ENCODE results near the gene ARRDC1.
A peak's percentile ranks its signal among the peaks of the same experiment; 100 is the strongest.

The ARRDC1 gene, protein sequence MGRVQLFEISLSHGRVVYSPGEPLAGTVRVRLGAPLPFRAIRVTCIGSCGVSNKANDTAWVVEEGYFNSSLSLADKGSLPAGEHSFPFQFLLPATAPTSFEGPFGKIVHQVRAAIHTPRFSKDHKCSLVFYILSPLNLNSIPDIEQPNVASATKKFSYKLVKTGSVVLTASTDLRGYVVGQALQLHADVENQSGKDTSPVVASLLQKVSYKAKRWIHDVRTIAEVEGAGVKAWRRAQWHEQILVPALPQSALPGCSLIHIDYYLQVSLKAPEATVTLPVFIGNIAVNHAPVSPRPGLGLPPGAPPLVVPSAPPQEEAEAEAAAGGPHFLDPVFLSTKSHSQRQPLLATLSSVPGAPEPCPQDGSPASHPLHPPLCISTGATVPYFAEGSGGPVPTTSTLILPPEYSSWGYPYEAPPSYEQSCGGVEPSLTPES

DNA sequence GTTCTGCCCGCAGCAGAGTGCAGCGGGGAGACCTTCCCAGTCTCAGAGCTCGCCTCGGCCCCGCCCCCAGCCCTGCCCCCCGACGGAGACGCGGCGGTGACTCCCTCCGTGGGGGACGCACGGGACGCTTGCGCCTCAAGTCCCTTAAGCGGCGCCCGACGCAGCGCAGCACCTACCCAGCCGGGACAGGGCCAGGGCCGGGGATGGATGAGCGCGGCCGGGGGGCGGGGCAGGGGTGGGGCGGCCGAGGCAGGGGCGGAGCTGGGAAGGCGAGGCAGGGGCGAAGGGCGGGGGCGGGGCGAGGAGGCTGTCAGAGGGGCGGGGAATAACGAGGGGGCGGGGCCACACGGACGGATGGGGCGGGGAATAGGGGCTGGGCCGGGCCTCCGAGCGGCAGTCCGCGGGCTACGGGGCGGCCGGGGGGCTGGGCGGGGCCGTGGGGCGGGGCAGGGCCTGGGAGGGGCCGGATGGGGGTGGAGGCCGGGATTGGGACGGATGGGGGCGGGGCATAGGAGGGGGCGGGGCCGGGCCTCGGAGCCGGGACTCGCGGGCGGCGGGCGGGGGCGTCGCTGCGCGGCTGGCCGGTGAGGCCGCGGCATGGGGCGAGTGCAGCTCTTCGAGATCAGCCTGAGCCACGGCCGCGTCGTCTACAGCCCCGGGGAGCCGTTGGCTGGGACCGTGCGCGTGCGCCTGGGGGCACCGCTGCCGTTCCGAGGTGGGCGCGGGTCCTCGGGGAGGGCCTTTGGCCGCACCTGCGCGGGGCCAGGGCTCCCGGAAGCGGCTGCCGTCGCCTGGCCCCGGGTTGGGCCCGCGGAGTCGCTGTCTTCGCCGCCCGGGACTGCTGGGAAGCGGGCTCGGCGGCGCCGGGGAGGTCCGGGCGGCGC is at the start of gene ARRDC1:
TSS of gene ARRDC1 (plus strand) at position 566 of the 884 bp plus-strand sequence. CDS start at position 598, 32 bp downstream.
- DNase-seq (ENCODE audit: low spot score), result peak; percentile 97

GRCh38 chr9:137556069-137556838 is 49.2 kb upstream of the ARRDC1 start:
- DNase-seq (ENCODE audit: low spot score), result no peak

GRCh38 chr9:137558127-137558526 is 47.4 kb upstream of the ARRDC1 start:
- DNase-seq (ENCODE audit: low spot score), result no peak

- DNase-seq (ENCODE audit: low spot score), result no peak
Measured at GRCh38 chr9:137564134-137564533, 41.4 kb upstream of the ARRDC1 start.

GRCh38 chr9:137564817-137565411 is 40.6 kb upstream of the ARRDC1 start:
- DNase-seq (ENCODE audit: low spot score), result peak; percentile 58

- DNase-seq (ENCODE audit: low spot score), result peak; percentile 49
Measured at GRCh38 chr9:137568445-137568844, 37.0 kb upstream of the ARRDC1 start.

DNA sequence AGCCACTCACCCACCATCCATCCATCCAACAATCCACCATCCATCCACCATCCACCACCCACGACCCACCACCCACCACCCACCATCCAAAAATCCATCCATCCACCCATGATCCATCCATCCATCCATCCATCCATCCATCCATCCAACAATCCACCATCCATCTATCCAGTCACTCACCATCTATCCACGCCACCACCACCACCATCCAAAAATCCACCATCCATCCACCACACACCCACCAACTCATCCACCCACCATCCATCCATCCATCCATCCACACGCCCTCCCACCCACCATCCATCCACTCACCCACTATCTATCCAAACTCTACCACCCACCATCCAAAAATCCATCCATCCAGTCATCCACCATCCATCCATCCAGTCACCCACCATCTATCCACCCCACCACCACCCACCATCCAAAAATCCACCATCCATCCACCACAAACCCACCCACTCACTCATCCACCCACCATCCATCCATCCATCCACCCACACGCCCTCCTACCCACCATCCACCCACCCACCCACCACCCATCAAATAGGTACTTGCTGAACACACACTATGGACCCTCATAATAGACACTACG is 35.8 kb upstream of the ARRDC1 start:
- no peak for DNase-seq (ENCODE audit: low spot score)

- no peak for DNase-seq (ENCODE audit: low spot score)
Measured at GRCh38 chr9:137570566-137570965, 34.9 kb upstream of the ARRDC1 start.

GRCh38 chr9:137574192-137574591 is 31.3 kb upstream of the ARRDC1 start:
- no peak for DNase-seq (ENCODE audit: low spot score)

GRCh38 chr9:137575364-137575715 is 30.1 kb upstream of the ARRDC1 start:
- DNase-seq (ENCODE audit: low spot score), result no peak

GRCh38 chr9:137575716-137576411 is 29.6 kb upstream of the ARRDC1 start:
- no peak for DNase-seq (ENCODE audit: low spot score)

DNA sequence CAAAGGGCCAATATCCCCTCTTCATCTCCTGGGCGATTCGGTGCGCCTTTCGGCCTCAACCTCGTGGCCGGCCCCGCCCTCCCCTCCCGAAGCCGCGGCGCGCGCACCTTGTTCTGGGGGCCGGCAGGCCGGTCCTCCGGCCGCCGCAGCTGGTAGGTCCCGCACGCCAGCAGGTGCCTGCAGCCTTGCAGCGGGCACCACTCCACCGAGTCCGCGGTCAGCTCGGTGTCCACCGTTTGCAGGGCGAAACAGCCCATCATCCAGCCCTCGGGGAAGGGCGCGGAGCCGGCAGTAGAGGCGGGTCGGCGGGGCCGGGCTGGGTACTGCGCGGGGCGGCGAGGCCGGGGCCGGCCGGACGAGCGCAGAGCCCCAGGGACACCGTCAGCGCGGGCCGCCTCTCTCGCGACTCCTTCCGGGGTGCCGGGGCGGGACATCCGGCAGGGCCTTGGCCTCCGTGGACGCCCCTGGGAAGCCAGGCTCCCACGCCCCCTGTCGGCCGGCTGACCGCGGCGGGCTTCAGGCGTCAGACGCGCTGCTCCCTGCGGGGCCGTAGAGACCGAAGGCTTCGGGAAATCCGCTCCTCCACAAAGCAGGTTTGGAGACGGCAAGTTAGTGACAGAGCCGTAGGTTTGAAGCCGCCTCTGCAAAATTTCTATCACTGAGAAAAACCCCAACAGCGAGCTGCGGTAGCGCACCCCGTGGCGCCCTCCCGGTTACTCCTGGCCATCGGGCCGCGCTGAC is 26.8 kb upstream of the ARRDC1 start, which contains the start of gene DPH7:
TSS of gene DPH7 (minus strand) at position 408 of the 741 bp plus-strand sequence. CDS start at position 260, 148 bp downstream.
- DNase-seq (ENCODE audit: low spot score), result peak; percentile 98

GRCh38 chr9:137579259-137579604 is 26.3 kb upstream of the ARRDC1 start:
- DNase-seq (ENCODE audit: low spot score), result no peak

DNA sequence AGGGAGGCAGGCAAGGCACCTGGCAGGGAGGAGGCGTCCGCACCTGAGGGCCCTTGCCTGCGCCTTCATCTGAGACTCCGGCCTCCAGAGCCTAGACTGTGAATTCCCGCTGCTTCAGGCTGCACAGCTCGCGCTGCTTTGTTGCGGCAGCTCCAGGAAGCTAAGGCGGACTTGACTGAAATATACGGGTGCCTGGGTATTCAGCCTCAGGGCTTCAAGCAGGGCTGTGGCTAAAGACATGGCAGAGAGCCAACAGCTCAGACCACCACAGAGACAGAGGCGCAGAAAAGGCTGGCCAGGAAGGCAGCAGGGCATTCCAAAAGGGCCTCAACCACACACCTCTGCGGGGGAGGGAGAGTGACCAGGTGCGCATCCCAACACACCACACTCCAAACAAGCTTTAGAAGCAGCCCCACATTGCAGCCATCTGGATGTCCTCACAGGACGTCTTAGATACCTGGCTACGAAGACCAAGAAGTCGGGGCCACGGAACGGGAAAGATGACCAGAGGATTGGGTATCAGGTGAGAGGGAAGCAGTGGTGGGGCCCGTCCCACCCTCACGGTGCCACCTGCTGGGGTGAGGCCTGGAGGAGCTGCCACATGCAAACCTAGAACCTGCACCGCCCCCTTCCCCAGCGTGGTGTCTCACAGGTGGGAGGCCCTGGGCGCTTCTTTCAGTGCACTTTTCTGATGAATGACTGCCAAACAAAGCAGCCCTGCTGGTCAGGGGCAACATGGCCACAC is 25.1 kb upstream of the ARRDC1 start:
- no peak for DNase-seq (ENCODE audit: low spot score)

GRCh38 chr9:137580954-137581322 is 24.5 kb upstream of the ARRDC1 start:
- DNase-seq (ENCODE audit: low spot score), result no peak

- DNase-seq (ENCODE audit: low spot score), result no peak
Measured at GRCh38 chr9:137581361-137582285, 23.9 kb upstream of the ARRDC1 start.

DNA sequence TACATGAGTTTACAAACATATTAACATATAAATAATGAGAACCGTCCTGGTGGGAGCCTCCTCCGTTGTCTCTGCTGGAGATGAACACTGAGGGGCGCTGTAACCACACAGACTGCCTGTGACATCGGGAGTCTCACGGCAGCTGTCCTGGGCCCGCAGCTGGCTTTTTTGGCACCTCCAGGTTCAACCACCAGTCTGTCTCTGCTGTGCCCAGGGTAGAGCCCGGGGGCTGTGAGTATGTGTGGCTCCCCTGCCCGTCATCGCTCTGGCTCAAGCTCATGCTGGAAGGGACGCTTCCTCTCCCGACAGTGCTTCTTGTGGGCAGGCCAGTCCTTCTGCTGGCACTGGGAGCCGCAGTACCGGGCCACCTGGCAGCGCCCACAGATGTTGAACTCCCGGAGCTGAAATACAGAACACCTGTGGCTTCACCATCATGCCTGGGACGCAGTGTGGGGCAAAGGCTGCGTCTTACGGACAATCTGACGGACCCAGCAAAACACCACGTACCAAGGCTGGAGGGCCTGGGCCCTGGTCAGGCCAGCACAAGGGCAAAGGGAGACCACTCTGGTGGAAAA is 23.1 kb upstream of the ARRDC1 start:
- peak; percentile 43 for DNase-seq (ENCODE audit: low spot score)

- no peak for DNase-seq (ENCODE audit: low spot score)
Measured at GRCh38 chr9:137583347-137583746, 22.1 kb upstream of the ARRDC1 start.

Data from RKO (cell line).